HepG2 (cell line): ENCODE results near the gene NECTIN2. TPM values are rescaled to one million over a fixed set of nuclear protein-coding genes. Genes with fewer than 3 reads are reported as not detected.

ENCODE experiments used
- ATAC-seq: fragments of 200-7000 bp; cut with Tn5 transposase; 3 replicates; pipeline ENCODE4 v1.9.1; 2020; ENCODE audit warnings: mild to moderate bottlenecking, moderate library complexity
- BruUV-seq: library from RNA; stranded (reverse); fragments of 400-500 nt; replicated peaks from 2 replicates; lab custom pipeline; 2021; lab: Mats Ljungman, UMichigan
- CTCF ChIA-PET: fragments of 300-600 bp; formaldehyde crosslinking; extraction: SDS; loops from one replicate; lab custom pipeline; 2021; ENCODE audit warnings: low total read pairs, inconsistent platforms, low intra/inter-chr PET ratio; lab: Yijun Ruan, JAX
- POLR2A ChIA-PET: fragments of 350-600 bp; sonication (Branson Sonifier 250); formaldehyde crosslinking; loops from one replicate; lab custom pipeline; 2020; ENCODE audit warnings: antibody characterized with exemption, inconsistent platforms; lab: Yijun Ruan, JAX
- DNase-seq: peaks from one replicate; pipeline ENCODE4 v3.0.0-alpha.2; 2015; ENCODE audit warnings: low spot score
- FAIRE-seq: peaks from 3 replicates; lab custom pipeline; 2011; peaks lifted over from hg19 to GRCh38; lab: Jason Lieb, UNC
- H2AFZ ChIP-seq: one replicate; pipeline ENCODE4 v1.6.1; 2011; ENCODE audit warnings: low read length, inconsistent platforms
- H3K27ac ChIP-seq: fragments of 300-600 bp; 3 replicates; pipeline ENCODE4 v1.8.0; 2011; ENCODE audit warnings: mixed run types, mild to moderate bottlenecking, mixed read lengths, low read length, inconsistent platforms; ENCODE audit not compliant: insufficient read depth; ENCODE audit errors: extremely low read length
- H3K27me3 ChIP-seq, 2 experiments: fragments of 200-600 bp in 1 of 2; 2 replicates in 1 of 2; 3 replicates in 1 of 2; pipeline versions ENCODE4 v1.6.0 to v1.8.0; 2011; ENCODE audit warnings: low read length in 2 of 2, mild to moderate bottlenecking in 2 of 2, moderate library complexity in 2 of 2, inconsistent platforms in 1 of 2; ENCODE audit not compliant: insufficient read depth in 2 of 2, control insufficient read depth in 1 of 2
- H3K36me3 ChIP-seq, 2 experiments: fragments of 200-600 bp in 1 of 2; replicated peaks in 1 of 2; 2 replicates in 1 of 2; 3 replicates in 1 of 2; pipeline versions ENCODE4 v1.5.1 to v1.8.0; 2011; ENCODE audit warnings: low read length in 2 of 2, inconsistent platforms in 1 of 2; ENCODE audit not compliant: insufficient read depth in 2 of 2, control insufficient read depth in 1 of 2
- H3K4me1 ChIP-seq: 2 replicates; pipeline ENCODE4 v1.5.1; 2012; ENCODE audit warnings: low read length, inconsistent platforms; ENCODE audit not compliant: insufficient read depth
- H3K4me2 ChIP-seq: 2 replicates; pipeline ENCODE4 v1.6.0; 2011; ENCODE audit warnings: low read depth, low read length, inconsistent platforms
- H3K4me3 ChIP-seq, 3 experiments: fragments of 200-600 bp in 1 of 3; sonication (generic), shearing (Covaris generic) in 1 of 3; replicated peaks in 1 of 3; 2 replicates each; pipeline ENCODE4 v1.5.1; 2011 to 2016; ENCODE audit warnings: low read length in 3 of 3, inconsistent platforms in 2 of 3, low read depth in 2 of 3, mild to moderate bottlenecking in 2 of 3, control low read depth in 1 of 3, mixed read lengths in 1 of 3; ENCODE audit not compliant: insufficient read depth in 1 of 3
- H3K79me2 ChIP-seq: one replicate; pipeline ENCODE4 v1.6.1; 2011; ENCODE audit warnings: low read length, inconsistent platforms; ENCODE audit not compliant: insufficient read depth
- H3K9ac ChIP-seq: 2 replicates; pipeline ENCODE4 v1.6.0; 2011; ENCODE audit warnings: mild to moderate bottlenecking, low read depth, low read length, inconsistent platforms; ENCODE audit not compliant: insufficient read depth
- H3K9me3 ChIP-seq: 2 replicates; pipeline ENCODE4 v1.5.1; 2012; ENCODE audit warnings: mild to moderate bottlenecking, low read length
- H4K20me1 ChIP-seq: 2 replicates; pipeline ENCODE4 v1.6.0; 2011; ENCODE audit warnings: inconsistent platforms, mild to moderate bottlenecking, low read length, moderate library complexity; ENCODE audit not compliant: insufficient read depth
- ARID4A ChIP-seq: sonication (generic); formaldehyde crosslinking; IDR thresholded peaks from 2 replicates; pipeline ENCODE4 v1.5.0; 2020; ENCODE audit warnings: mild to moderate bottlenecking, missing genetic modification reagents, borderline replicate concordance
- CAMTA2 ChIP-seq: sonication (generic); formaldehyde crosslinking; IDR thresholded peaks from 2 replicates; pipeline ENCODE4 v1.4.0; 2020; ENCODE audit warnings: mild to moderate bottlenecking, missing genetic modification reagents, borderline replicate concordance
- FIP1L1 ChIP-seq: fragments of 200-400 bp; formaldehyde crosslinking; IDR thresholded peaks from 2 replicates; pipeline ENCODE4 v1.6.1; 2018; ENCODE audit warnings: low read depth, mild to moderate bottlenecking, low read length, moderate library complexity, borderline replicate concordance; ENCODE audit not compliant: insufficient read depth
- GPBP1L1 ChIP-seq: sonication (generic); formaldehyde crosslinking; IDR thresholded peaks from 2 replicates; pipeline ENCODE4 v1.5.0; 2020; ENCODE audit warnings: mild to moderate bottlenecking, missing genetic modification reagents
- NONO ChIP-seq, 2 experiments: fragments of 450-650 bp in 1 of 2; sonication (generic) in 1 of 2; formaldehyde crosslinking in 1 of 2; IDR thresholded peaks in 1 of 2; conservative IDR thresholded peaks in 1 of 2; 2 replicates each; pipeline versions ENCODE4 v1.6.1 to v1.8.0; 2017 to 2022; ENCODE audit warnings: mild to moderate bottlenecking in 1 of 2, missing genetic modification reagents in 1 of 2, moderate library complexity in 1 of 2
- NR2F6 ChIP-seq, 2 experiments: IDR thresholded peaks; 2 replicates each; pipeline ENCODE4 v1.6.1; 2016; ENCODE audit warnings: antibody characterized with exemption in 1 of 2, mild to moderate bottlenecking in 1 of 2
- SIX4 ChIP-seq: sonication (generic); formaldehyde crosslinking; IDR thresholded peaks from 2 replicates; pipeline ENCODE4 v1.4.0; 2020; ENCODE audit warnings: missing genetic modification reagents
- SMAD9 ChIP-seq: sonication (generic); formaldehyde crosslinking; IDR thresholded peaks from 2 replicates; pipeline ENCODE4 v1.5.1; 2020; ENCODE audit warnings: mild to moderate bottlenecking, missing genetic modification reagents
- SRSF4 ChIP-seq: fragments of 200-400 bp; formaldehyde crosslinking; IDR thresholded peaks from one replicate; pipeline ENCODE4 v1.6.1; 2018; ENCODE audit warnings: mild to moderate bottlenecking, low read depth, low read length, moderate library complexity; ENCODE audit not compliant: poor library complexity, severe bottlenecking
- SRSF9 ChIP-seq: fragments of 200-400 bp; formaldehyde crosslinking; IDR thresholded peaks from 2 replicates; pipeline ENCODE4 v1.6.1; 2018; ENCODE audit warnings: borderline replicate concordance, mild to moderate bottlenecking, low read depth, low read length; ENCODE audit not compliant: insufficient read depth, poor library complexity, severe bottlenecking
- ZBTB21 ChIP-seq: sonication (generic); formaldehyde crosslinking; IDR thresholded peaks from 2 replicates; pipeline ENCODE4 v1.4.0; 2020; ENCODE audit warnings: missing genetic modification reagents
- ZBTB7A ChIP-seq: sonication (generic); formaldehyde crosslinking; IDR thresholded peaks from 2 replicates; pipeline ENCODE4 v1.8.0; 2022; ENCODE audit warnings: mild to moderate bottlenecking, missing genetic modification reagents
- ZNF703 ChIP-seq: sonication (generic); formaldehyde crosslinking; IDR thresholded peaks from 2 replicates; pipeline ENCODE4 v1.5.1; 2020; ENCODE audit warnings: missing genetic modification reagents, mild to moderate bottlenecking, moderate library complexity, borderline replicate concordance
- WGBS: methylation state at CpG from one replicate; pipeline ENCODE4 v1.1.6; 2017; ENCODE audit warnings: low lambda C conversion rate; 5-methylcytosine and 5-hydroxymethylcytosine counted together
- in situ Hi-C: cut with HindIII; loops from 2 replicates; pipeline ENCODE4 v1.10.0; 2017; ENCODE audit warnings: low pct_unique_long_range_greater_than_20kb; ENCODE audit not compliant: extremely low pct_ligation_motif_present
- intact Hi-C: fragments of 100-400 bp; cut with micrococcal nuclease; formaldehyde crosslinking; loops from one replicate; pipeline ENCODE4 v1.10.0; 2022; ENCODE audit not compliant: unreplicated experiment
- polyA plus RNA-seq, 8 experiments: library from polyadenylated mRNA; depleted of rRNA in 3 of 8; stranded (reverse) in 7 of 8; unstranded in 1 of 8; fragments of >200 nt; fragmentation: Illumina TruSeq in 4 of 8; extraction: Trizol in 4 of 8; gene quantifications; 2 replicates each; pipeline versions ENCODE4 v1.2.1 to v1.2.3, GENCODE V29; 2011 to 2016; ENCODE audit warnings: low read depth in 4 of 8, missing spikeins in 1 of 8, mixed read lengths in 1 of 8; ENCODE audit not compliant: insufficient read depth in 1 of 8
- total RNA-seq, 5 experiments: library from RNA; depleted of rRNA; stranded (reverse); fragments of >200 nt; fragmentation: Illumina TruSeq; extraction: Trizol; gene quantifications; 2 replicates each; pipeline ENCODE4 v1.2.3, GENCODE V29; 2016; ENCODE audit warnings: low read depth in 1 of 5

NECTIN2 gene
- total and polyA plus RNA-seq, 2 of the 13 experiments (the other 11 are each of a cell fraction or from before 2014, with no cell fraction given) = 75.4 to 114 TPM

DNA sequence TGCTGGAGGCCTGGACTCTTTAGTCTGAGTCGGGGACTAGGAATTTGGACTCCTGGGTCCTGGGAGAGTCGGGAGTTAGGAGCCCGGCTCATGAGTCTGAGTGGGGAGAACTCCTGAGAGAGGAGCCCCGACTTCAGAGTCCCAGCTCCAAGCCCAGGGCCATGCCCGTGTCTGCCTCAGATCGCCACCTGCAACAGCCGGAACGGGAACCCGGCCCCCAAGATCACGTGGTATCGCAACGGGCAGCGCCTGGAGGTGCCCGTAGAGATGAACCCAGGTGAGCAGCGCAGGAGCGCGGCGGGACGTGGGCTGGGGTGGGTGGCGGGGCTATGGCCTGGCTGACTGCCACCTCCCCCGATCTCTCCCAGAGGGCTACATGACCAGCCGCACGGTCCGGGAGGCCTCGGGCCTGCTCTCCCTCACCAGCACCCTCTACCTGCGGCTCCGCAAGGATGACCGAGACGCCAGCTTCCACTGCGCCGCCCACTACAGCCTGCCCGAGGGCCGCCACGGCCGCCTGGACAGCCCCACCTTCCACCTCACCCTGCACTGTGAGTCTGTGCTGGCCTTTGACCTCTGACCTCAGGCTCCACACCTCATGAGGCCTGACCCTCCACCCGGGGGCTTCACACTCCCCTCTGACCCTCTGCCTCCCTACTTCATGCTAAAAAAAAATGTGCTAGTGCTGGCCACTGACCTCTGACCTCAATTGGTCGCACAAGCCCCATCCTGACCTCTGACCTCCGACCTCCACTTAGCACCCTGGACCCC, 32.8 kb upstream of the NECTIN2 start (continued):
- TF ChIP-seq ARID4A (CRISPR knock-in tag) (0 out of 2 replicates have a peak, but pooled peaks have one; percentile 6), ZBTB7A (no peak)

DNA sequence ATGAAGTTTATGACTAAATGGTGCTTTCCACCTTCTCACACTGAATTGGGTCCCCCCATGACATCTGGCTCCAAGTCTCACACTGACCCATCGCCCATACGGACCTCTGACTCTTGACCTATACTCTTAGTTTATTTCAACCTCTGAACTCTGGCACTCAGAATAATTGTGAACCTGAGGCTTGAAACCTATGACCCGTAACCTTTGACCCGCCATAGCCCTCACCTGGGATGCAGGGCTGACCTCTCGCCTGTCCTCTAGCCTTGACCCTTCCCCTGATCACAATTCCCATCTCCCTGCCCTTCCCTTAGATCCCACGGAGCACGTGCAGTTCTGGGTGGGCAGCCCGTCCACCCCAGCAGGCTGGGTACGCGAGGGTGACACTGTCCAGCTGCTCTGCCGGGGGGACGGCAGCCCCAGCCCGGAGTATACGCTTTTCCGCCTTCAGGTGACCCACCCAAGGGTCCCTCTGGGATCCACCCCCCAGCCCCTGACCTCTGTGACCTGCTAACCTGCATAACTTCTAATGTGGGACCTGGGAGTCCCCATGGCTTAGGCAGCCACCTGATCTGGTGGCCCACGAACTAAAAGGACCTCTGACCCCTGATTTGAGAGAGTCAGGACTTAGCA, 32.1 kb upstream of the NECTIN2 start:
- Histone ChIP-seq H4K20me1 (0 out of 2 replicates have a peak, but pooled peaks cover 8% of the 10 kb centered on the region), H3K4me1 (peaks cover 61% of the 10 kb centered on the region), H3K9ac (no peak overlapping the region), H3K36me3 (peaks cover 11 to 35% of the 10 kb centered on the region in 2 experiments), H3K27ac (no peak overlapping the region), H2AFZ (no peak overlapping the region), H3K4me3 (no peak overlapping the region), H3K27me3 (no peaks in the 10 kb centered on the region; a peak in 1 of 5 replicates), H3K79me2 (peaks cover 21% of the 10 kb centered on the region), H3K4me2 (no peak overlapping the region), H3K9me3 (no peaks in the 10 kb centered on the region)
- in situ Hi-C loops (no loop called here), intact Hi-C loops (no loop called here)
- 97% methylated on average over 15 of the region's 16 CpGs for WGBS
- ATAC-seq = no peak
- no TSS peak for BruUV-seq
- ChIA-PET CTCF (no interaction called here), POLR2A (interaction anchor here (3.3 kb wide), 1 partner anchor 8 kb away, joined by 18 read pairs; no protein-coding TSS in a partner anchor)
- no peak for FAIRE-seq
- DNase-seq = no peak
- TF ChIP-seq ZBTB21 (CRISPR knock-in tag) = no peak
- no peak for TF ChIP-seq SRSF9
- no peak for TF ChIP-seq NONO (IDR thresholded peaks at IDR 0.05)
- TF ChIP-seq NONO (CRISPR knock-in tag; conservative IDR thresholded peaks at IDR 0.05) = no peak
- no peak for TF ChIP-seq SMAD9
- peak; percentile 58; the same call in 1 of the 2 replicates for TF ChIP-seq NR2F6 (IDR thresholded peaks at IDR 0.05)
- TF ChIP-seq NR2F6 (CRISPR knock-in tag; IDR thresholded peaks at IDR 0.05) = no peak
- TF ChIP-seq SIX4 = no peak
- no peak for TF ChIP-seq SRSF4
- TF ChIP-seq GPBP1L1 (CRISPR knock-in tag) = no peak
- TF ChIP-seq CAMTA2 = no peak
- TF ChIP-seq ZNF703 (CRISPR knock-in tag) = no peak
- no peak for TF ChIP-seq FIP1L1
